Brain microvascular endothelial cell (primary cell): ENCODE results near the gene ZNF503.

Experiments used
- DNase-seq: peaks from one replicate; pipeline ENCODE4 v3.0.0-alpha.2; 2020
- H3K27ac ChIP-seq: fragments of 250-450 bp; sonication (Bioruptor Pico); 2 replicates; pipeline ENCODE4 v1.5.1; 2020; ENCODE audit warnings: mild to moderate bottlenecking, moderate library complexity
- H3K27me3 ChIP-seq: fragments of 250-450 bp; sonication (Bioruptor Pico); replicated peaks from 2 replicates; pipeline ENCODE4 v1.5.1; 2020; ENCODE audit warnings: mild to moderate bottlenecking
- H3K36me3 ChIP-seq: fragments of 250-450 bp; sonication (Bioruptor Pico); replicated peaks from 2 replicates; pipeline ENCODE4 v1.5.1; 2020; ENCODE audit warnings: mild to moderate bottlenecking
- H3K4me3 ChIP-seq: 2 replicates; pipeline ENCODE4 v1.5.1; 2011; ENCODE audit warnings: low read depth, mild to moderate bottlenecking, control low read depth, low read length, moderate library complexity
- in situ Hi-C: cut with HindIII; loops from 2 replicates; pipeline ENCODE4 v1.10.0; 2017; ENCODE audit warnings: low sequenced_read_pairs, low pct_ligation_motif_present
- TF ChIP-seq, protein P1 (sequence below): IDR thresholded peaks from 2 replicates; pipeline ENCODE4 v1.5.1; 2011; ENCODE audit warnings: low read depth, mild to moderate bottlenecking, moderate library complexity, low read length, control low read depth, inconsistent platforms; ENCODE audit errors: missing control alignments

ZNF503 gene

DNA sequence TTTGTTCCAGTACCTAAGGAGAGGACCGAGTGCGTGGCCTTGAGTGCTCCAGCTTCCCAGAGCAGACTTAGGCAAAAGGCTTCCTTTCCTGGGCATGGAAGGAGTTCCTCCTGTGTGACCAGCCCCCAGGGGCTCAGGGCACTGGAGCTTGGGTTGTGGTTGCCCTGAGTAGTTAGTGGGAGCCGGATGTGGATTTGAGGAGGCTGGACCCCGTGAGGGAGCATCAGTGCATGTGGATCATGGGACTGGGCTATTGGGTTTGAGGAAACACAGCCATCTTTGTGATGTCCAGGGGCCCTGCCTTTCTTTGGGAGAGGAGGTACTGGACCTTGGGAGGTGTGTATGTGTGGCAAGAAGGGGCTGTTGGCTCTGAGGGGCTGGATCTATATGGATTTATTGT is 38.2 kb upstream of the ZNF503 start:
- Histone ChIP-seq H3K27ac (no peak overlapping the region), H3K27me3 (no peaks in the 10 kb centered on the region), H3K36me3 (no peaks in the 10 kb centered on the region), H3K4me3 (no peak overlapping the region)
- TF ChIP-seq, protein P1, sequence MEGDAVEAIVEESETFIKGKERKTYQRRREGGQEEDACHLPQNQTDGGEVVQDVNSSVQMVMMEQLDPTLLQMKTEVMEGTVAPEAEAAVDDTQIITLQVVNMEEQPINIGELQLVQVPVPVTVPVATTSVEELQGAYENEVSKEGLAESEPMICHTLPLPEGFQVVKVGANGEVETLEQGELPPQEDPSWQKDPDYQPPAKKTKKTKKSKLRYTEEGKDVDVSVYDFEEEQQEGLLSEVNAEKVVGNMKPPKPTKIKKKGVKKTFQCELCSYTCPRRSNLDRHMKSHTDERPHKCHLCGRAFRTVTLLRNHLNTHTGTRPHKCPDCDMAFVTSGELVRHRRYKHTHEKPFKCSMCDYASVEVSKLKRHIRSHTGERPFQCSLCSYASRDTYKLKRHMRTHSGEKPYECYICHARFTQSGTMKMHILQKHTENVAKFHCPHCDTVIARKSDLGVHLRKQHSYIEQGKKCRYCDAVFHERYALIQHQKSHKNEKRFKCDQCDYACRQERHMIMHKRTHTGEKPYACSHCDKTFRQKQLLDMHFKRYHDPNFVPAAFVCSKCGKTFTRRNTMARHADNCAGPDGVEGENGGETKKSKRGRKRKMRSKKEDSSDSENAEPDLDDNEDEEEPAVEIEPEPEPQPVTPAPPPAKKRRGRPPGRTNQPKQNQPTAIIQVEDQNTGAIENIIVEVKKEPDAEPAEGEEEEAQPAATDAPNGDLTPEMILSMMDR, result no peak
- DNase-seq, result no peak
- in situ Hi-C loops, result no loop called here

- H3K36me3 ChIP-seq, result no peaks in the 10 kb centered on the region
- no peak overlapping the region for H3K27ac ChIP-seq
- in situ Hi-C loops, result no loop called here
These were observed 36.7 kb upstream of the ZNF503 start for GRCh38 chr10:75438275-75438674.

DNA sequence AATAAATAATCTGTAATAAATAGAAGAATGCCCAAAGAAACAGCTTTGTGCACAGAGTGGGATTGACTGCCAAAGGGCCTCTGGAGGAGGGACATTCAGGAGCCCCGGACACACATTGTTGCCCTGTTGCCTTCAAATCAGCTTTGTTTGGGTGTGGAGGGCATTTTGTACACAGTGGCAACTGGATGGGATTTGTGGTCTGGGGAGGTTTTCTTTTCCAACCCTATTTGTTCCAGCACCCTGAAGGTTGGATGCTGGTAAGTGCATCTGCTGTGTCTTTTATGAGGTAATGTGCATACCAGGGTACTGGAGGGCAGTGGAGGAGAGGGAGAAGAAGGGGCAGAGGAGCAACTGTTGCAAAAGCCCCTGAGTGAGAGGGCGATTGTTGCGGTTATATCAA is 36.1 kb upstream of the ZNF503 start:
- no peak for DNase-seq
- TF ChIP-seq, protein P1, result no peak
- in situ Hi-C loops, result no loop called here
- Histone ChIP-seq H3K4me3 (no peak overlapping the region), H3K27me3 (peaks cover 5% of the 10 kb centered on the region), H3K36me3 (no peaks in the 10 kb centered on the region), H3K27ac (no peak overlapping the region)

More at GRCh38 chr10:75438275-75438674, 36.7 kb upstream of the ZNF503 start:
- no peak for DNase-seq
- Histone ChIP-seq H3K27me3 (peaks cover 4% of the 10 kb centered on the region), H3K4me3 (no peak overlapping the region)
- TF ChIP-seq, protein P1, result no peak

DNA sequence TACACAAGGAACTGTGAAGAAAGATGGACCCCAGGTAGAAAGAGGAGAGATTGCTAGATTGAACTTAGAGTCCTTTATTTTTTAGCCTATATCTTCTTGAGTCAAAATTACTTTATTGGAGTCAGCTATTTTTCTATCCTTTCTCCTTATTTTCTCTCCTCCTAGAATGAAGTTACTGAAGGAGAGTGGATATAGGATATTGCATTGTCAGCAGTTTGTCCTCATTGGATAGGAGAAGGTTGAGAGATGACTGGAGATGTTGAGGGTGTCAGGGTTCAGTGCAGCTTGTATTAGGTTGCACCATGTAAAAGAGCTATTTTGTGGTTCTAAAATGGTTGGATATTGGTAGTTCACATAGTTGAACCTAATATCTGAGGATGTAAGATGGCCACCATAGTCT is 35.3 kb upstream of the ZNF503 start:
- Histone ChIP-seq H3K27ac (no peak overlapping the region), H3K4me3 (no peak overlapping the region), H3K27me3 (peaks cover 13% of the 10 kb centered on the region), H3K36me3 (no peaks in the 10 kb centered on the region)
- in situ Hi-C loops, result no loop called here
- TF ChIP-seq, protein P1, result no peak
- no peak for DNase-seq

DNA sequence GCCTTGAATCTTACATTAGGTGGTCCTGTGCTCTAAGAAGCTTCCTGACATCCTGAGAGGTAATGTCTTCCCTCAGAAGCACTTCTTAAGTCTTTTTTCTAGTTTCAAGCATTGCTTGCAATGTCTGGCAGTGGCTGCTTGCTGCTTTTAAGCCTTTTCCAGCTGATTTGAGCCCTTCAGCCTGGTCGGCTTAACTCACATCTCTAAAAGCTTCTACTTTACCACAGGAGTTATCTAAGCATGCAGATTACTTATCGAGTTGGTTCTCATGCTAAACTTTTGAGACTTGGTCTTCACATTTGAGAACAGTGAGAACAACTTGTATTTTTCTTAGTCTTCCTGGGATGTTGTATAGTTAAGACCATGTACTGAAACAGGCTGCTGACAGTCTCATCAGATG is 33.7 kb upstream of the ZNF503 start:
- TF ChIP-seq, protein P1, result no peak
- Histone ChIP-seq H3K4me3 (no peak overlapping the region), H3K27me3 (peaks cover 22% of the 10 kb centered on the region), H3K36me3 (no peaks in the 10 kb centered on the region), H3K27ac (no peak overlapping the region)
- no peak for DNase-seq
- in situ Hi-C loops, result no loop called here

DNA sequence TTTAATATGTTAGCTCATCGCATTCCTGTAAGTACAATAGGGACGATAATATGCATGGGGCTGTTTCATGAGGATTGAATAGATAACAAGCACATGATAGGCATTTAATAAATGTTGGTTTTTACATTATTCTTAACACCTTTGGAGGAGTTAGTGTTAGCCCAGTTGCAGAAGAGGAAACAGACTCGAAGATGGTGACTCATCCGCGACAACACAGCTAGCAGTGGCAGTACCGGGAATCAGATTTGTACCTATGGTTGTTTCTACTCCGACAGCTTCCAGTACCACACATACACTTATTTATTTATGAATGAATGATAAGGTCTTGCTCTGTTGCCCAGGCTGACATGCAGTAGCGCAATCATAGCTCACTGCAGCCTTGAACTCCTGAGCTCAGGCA is 32.7 kb upstream of the ZNF503 start:
- no peak overlapping the region for H3K27ac ChIP-seq
- no peaks in the 10 kb centered on the region for H3K36me3 ChIP-seq
- peaks cover 22% of the 10 kb centered on the region for H3K27me3 ChIP-seq
- TF ChIP-seq, protein P1, result no peak
- no peak overlapping the region for H3K4me3 ChIP-seq
- in situ Hi-C loops, result no loop called here
- no peak for DNase-seq
